ENCODE measurements around the gene PARD3B.

PARD3B gene

DNA sequence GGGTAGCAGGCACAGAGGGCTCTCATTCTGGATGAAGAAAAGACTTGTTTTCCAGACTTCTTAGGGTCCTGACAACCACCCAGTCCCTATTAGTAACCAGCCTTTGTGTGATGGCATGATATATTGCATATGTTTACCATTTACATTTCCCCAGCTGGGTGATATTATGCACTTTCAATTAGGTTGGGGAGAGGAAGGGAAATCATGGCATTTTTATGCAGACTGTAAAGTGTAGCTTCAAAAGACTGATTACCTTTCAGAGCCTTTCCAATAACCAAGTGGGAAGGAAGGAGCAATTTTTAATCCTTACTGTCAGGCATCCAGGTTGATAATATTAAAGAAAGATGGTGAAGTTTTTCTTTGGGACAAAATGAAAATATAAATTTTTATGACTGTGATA is 896.2 kb downstream of the PARD3B start:
- H3K9ac ChIP-seq (ENCODE audit: insufficient read length, low read depth) = no peak overlapping the region
- H3K4me1 ChIP-seq (ENCODE audit: insufficient read depth, insufficient read length) = no peaks in the 10 kb centered on the region
- DNase-seq (ENCODE audit: low read depth, low spot score) = no peak
- TF ChIP-seq YY1 (IDR thresholded peaks at IDR 0.05; ENCODE audit: insufficient read depth, insufficient read length) = no peak
- TF ChIP-seq SUZ12 (IDR thresholded peaks at IDR 0.05; ENCODE audit: extremely low read depth, insufficient read depth, insufficient read length) = no peak
- no peak for TF ChIP-seq ZNF274 (IDR thresholded peaks at IDR 0.05; ENCODE audit: low read depth, low read length)
- H3K4me3 ChIP-seq (ENCODE audit: insufficient read length, low read depth) = no peak overlapping the region
- no peaks in the 10 kb centered on the region for H3K27me3 ChIP-seq (ENCODE audit: insufficient read depth, insufficient read length)
- H3K36me3 ChIP-seq (ENCODE audit: insufficient read depth, insufficient read length, low read length) = no peaks in the 10 kb centered on the region
- H3K9me3 ChIP-seq (ENCODE audit: insufficient read depth, low read length) = no peaks in the 10 kb centered on the region

DNA sequence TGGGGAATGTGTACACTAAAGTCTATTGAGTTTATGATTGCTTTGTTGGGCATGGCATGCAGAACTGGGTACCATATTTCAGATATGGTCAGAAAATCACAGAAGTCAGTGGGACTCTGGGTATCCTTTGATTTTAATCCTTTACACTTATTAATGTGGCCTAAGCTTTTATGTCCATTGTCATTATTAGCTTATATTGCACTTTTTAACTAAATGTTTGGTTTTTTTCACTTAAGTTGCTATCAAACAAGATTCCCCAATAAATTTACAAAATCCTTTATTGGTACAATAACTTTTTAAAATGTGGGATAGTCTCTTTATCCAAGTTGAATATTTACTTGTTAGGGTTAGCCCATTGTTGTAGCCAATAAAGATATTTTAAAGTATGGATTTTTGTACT is 902.9 kb downstream of the PARD3B start:
- no peaks in the 10 kb centered on the region for H3K36me3 ChIP-seq (ENCODE audit: insufficient read depth, insufficient read length, low read length)
- H3K4me3 ChIP-seq (ENCODE audit: insufficient read length, low read depth) = no peak overlapping the region
- H3K9ac ChIP-seq (ENCODE audit: insufficient read length, low read depth) = no peak overlapping the region
- no peak for DNase-seq (ENCODE audit: low read depth, low spot score)
- no peaks in the 10 kb centered on the region for H3K9me3 ChIP-seq (ENCODE audit: insufficient read depth, low read length)
- no peaks in the 10 kb centered on the region for H3K27me3 ChIP-seq (ENCODE audit: insufficient read depth, insufficient read length)
- TF ChIP-seq YY1 (IDR thresholded peaks at IDR 0.05; ENCODE audit: insufficient read depth, insufficient read length) (no peak), ZNF274 (IDR thresholded peaks at IDR 0.05; ENCODE audit: low read depth, low read length) (no peak), SUZ12 (IDR thresholded peaks at IDR 0.05; ENCODE audit: extremely low read depth, insufficient read depth, insufficient read length) (no peak)
- no peaks in the 10 kb centered on the region for H3K4me1 ChIP-seq (ENCODE audit: insufficient read depth, insufficient read length)

DNA sequence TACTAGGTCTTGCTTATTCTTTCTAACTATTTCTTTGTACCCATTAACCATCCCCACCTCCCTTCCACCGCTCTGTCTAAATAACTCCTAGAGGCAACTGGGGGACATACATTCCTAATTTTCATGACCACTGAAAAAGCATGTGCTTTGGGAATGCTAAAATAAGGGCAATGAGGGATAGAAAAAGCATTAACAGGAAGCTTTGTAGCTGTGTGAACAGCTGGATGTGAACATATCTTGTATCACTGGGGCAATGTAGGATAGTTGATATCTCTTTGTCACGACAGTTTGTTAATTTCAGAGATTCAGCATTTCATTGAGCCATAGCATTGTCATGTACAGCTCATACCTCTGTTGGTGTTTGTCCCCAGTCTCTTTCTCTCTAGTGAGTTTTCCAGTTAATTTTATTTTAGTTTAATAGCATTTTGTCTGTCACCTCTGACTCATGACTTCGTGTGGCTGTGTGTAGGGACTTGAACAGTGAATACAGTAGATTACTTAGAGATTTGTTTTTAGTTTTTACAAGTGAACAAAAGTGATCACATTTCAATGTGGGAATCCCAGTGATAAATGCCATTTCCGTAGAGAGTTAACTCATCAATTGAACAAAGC is 906.7 kb downstream of the PARD3B start:
- Histone ChIP-seq H3K4me3 (ENCODE audit: insufficient read length, low read depth) (no peak overlapping the region), H3K4me1 (ENCODE audit: insufficient read depth, insufficient read length) (no peaks in the 10 kb centered on the region), H3K27me3 (ENCODE audit: insufficient read depth, insufficient read length) (no peaks in the 10 kb centered on the region), H3K9me3 (ENCODE audit: insufficient read depth, low read length) (no peaks in the 10 kb centered on the region), H3K9ac (ENCODE audit: insufficient read length, low read depth) (no peak overlapping the region), H3K36me3 (ENCODE audit: insufficient read depth, insufficient read length, low read length) (no peaks in the 10 kb centered on the region)
- DNase-seq (ENCODE audit: low read depth, low spot score) = no peak
- TF ChIP-seq ZNF274 (IDR thresholded peaks at IDR 0.05; ENCODE audit: low read depth, low read length) (no peak), SUZ12 (IDR thresholded peaks at IDR 0.05; ENCODE audit: extremely low read depth, insufficient read depth, insufficient read length) (no peak), YY1 (IDR thresholded peaks at IDR 0.05; ENCODE audit: insufficient read depth, insufficient read length) (no peak)

DNA sequence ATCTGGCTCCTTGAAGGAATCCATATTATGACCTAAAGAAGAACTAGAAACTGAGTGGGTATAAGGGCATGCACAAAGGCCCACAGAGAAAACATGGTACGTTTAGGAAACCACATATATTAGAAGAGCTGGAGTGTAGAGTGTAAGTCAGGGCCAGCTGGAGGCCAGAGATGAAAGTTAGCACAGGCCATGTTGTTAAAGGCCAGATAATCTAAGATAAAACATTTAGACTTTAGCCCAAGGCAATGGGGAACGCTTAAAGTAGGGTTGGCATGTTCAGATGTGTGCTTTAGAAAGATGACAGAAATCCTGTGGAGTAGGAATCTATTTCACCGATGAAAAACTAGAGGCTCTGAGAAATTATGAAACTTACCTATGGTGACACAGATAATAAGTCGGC is 907.9 kb downstream of the PARD3B start:
- no peak overlapping the region for H3K4me3 ChIP-seq (ENCODE audit: insufficient read length, low read depth)
- no peaks in the 10 kb centered on the region for H3K4me1 ChIP-seq (ENCODE audit: insufficient read depth, insufficient read length)
- H3K9ac ChIP-seq (ENCODE audit: insufficient read length, low read depth) = no peak overlapping the region
- TF ChIP-seq YY1 (IDR thresholded peaks at IDR 0.05; ENCODE audit: insufficient read depth, insufficient read length) (no peak), SUZ12 (IDR thresholded peaks at IDR 0.05; ENCODE audit: extremely low read depth, insufficient read depth, insufficient read length) (no peak), ZNF274 (IDR thresholded peaks at IDR 0.05; ENCODE audit: low read depth, low read length) (no peak)
- H3K27me3 ChIP-seq (ENCODE audit: insufficient read depth, insufficient read length) = no peaks in the 10 kb centered on the region
- no peaks in the 10 kb centered on the region for H3K36me3 ChIP-seq (ENCODE audit: insufficient read depth, insufficient read length, low read length)
- no peak for DNase-seq (ENCODE audit: low read depth, low spot score)
- H3K9me3 ChIP-seq (ENCODE audit: insufficient read depth, low read length) = no peaks in the 10 kb centered on the region

DNA sequence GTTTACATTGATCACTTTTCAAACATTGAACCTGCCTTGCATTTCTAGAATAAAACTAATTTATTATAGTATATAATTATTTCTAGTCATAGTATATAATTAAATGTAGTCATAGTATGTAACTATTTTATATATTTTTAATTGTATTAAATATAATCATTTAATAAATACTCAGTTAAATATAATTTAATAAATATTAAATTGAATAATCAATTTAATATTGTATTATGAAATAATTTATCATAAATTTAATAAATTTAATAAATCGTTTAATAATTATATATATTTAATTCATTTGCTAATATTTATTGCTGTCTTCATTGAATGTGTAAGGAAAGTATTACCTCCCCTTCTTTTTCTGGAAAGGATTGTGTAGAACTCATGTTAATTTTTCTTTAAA is 911.4 kb downstream of the PARD3B start:
- Histone ChIP-seq H3K4me1 (ENCODE audit: insufficient read depth, insufficient read length) (no peaks in the 10 kb centered on the region), H3K27me3 (ENCODE audit: insufficient read depth, insufficient read length) (no peaks in the 10 kb centered on the region), H3K4me3 (ENCODE audit: insufficient read length, low read depth) (no peak overlapping the region), H3K9me3 (ENCODE audit: insufficient read depth, low read length) (no peaks in the 10 kb centered on the region), H3K36me3 (ENCODE audit: insufficient read depth, insufficient read length, low read length) (no peaks in the 10 kb centered on the region), H3K9ac (ENCODE audit: insufficient read length, low read depth) (no peak overlapping the region)
- DNase-seq (ENCODE audit: low read depth, low spot score) = no peak
- TF ChIP-seq YY1 (IDR thresholded peaks at IDR 0.05; ENCODE audit: insufficient read depth, insufficient read length) = no peak
- no peak for TF ChIP-seq ZNF274 (IDR thresholded peaks at IDR 0.05; ENCODE audit: low read depth, low read length)
- TF ChIP-seq SUZ12 (IDR thresholded peaks at IDR 0.05; ENCODE audit: extremely low read depth, insufficient read depth, insufficient read length) = no peak

DNA sequence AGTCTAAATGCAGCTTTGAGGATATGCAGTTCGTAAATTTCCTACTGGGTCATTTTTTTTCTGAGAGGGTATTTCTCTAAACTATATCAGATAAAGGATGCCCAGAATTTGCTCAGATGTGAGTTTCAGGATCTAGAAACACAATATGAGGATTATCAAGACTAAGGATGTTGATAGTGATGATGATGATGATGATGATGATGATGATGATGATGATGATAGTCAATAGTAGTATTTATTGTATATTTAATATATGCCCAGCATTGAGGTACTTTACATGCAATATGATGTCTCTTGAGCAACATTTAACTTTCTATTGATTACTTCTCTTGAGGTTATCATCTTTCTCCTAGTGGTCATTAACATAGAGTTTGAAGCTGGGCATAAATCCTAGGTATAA is 914.9 kb downstream of the PARD3B start:
- Histone ChIP-seq H3K9ac (ENCODE audit: insufficient read length, low read depth) (no peak overlapping the region), H3K4me3 (ENCODE audit: insufficient read length, low read depth) (no peak overlapping the region), H3K27me3 (ENCODE audit: insufficient read depth, insufficient read length) (no peaks in the 10 kb centered on the region), H3K9me3 (ENCODE audit: insufficient read depth, low read length) (no peaks in the 10 kb centered on the region), H3K36me3 (ENCODE audit: insufficient read depth, insufficient read length, low read length) (no peaks in the 10 kb centered on the region), H3K4me1 (ENCODE audit: insufficient read depth, insufficient read length) (no peaks in the 10 kb centered on the region)
- TF ChIP-seq SUZ12 (IDR thresholded peaks at IDR 0.05; ENCODE audit: extremely low read depth, insufficient read depth, insufficient read length) (no peak), ZNF274 (IDR thresholded peaks at IDR 0.05; ENCODE audit: low read depth, low read length) (no peak), YY1 (IDR thresholded peaks at IDR 0.05; ENCODE audit: insufficient read depth, insufficient read length) (no peak)
- DNase-seq (ENCODE audit: low read depth, low spot score) = no peak

DNA sequence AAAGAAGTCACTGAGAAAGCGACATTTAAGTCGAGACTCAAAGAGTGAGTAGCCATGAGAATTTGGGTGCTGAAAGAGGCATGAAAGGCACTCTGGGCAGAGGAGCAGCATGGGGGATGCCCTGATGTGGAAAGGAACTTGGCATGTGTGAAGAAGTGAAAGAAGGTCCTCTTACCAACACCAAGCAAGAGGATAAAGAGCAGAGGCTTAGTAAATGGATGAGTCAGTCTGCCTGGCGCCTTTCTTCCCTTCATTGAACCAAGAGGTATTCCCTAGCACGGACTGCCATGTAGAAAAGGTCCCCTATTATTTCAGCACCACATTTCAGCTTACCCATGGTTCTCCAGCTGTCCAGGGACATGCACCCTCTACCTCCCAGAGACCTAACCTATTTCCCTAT is 915.9 kb downstream of the PARD3B start:
- no peak overlapping the region for H3K4me3 ChIP-seq (ENCODE audit: insufficient read length, low read depth)
- no peak for TF ChIP-seq YY1 (IDR thresholded peaks at IDR 0.05; ENCODE audit: insufficient read depth, insufficient read length)
- no peak for TF ChIP-seq SUZ12 (IDR thresholded peaks at IDR 0.05; ENCODE audit: extremely low read depth, insufficient read depth, insufficient read length)
- TF ChIP-seq ZNF274 (IDR thresholded peaks at IDR 0.05; ENCODE audit: low read depth, low read length) = no peak
- H3K9ac ChIP-seq (ENCODE audit: insufficient read length, low read depth) = no peak overlapping the region
- DNase-seq (ENCODE audit: low read depth, low spot score) = no peak
- no peaks in the 10 kb centered on the region for H3K9me3 ChIP-seq (ENCODE audit: insufficient read depth, low read length)
- no peaks in the 10 kb centered on the region for H3K36me3 ChIP-seq (ENCODE audit: insufficient read depth, insufficient read length, low read length)
- H3K27me3 ChIP-seq (ENCODE audit: insufficient read depth, insufficient read length) = no peaks in the 10 kb centered on the region
- no peaks in the 10 kb centered on the region for H3K4me1 ChIP-seq (ENCODE audit: insufficient read depth, insufficient read length)

All from NT2/D1 (cell line).